GM12801 (cell line): ENCODE results near the gene DPRX.

Experiments
- CTCF ChIP-seq: IDR thresholded peaks from one replicate; pipeline ENCODE4 v1.5.1; 2011; ENCODE audit warnings: control low read depth; ENCODE audit not compliant: insufficient read length; ENCODE audit errors: extremely low read depth

Gene DPRX

GRCh38 chr19:53598361-53598760 lies 33.4 kb upstream of the DPRX start:
- no peak for TF ChIP-seq CTCF

- no peak for TF ChIP-seq CTCF
Measured at GRCh38 chr19:53600217-53600616, 31.6 kb upstream of the DPRX start.

- TF ChIP-seq CTCF, result no peak
Measured at GRCh38 chr19:53606031-53606430, 25.8 kb upstream of the DPRX start.

- no peak for TF ChIP-seq CTCF
Measured at GRCh38 chr19:53608381-53608780, 23.4 kb upstream of the DPRX start.

- TF ChIP-seq CTCF, result no peak
Measured at GRCh38 chr19:53612762-53613526, 18.9 kb upstream of the DPRX start.

GRCh38 chr19:53621885-53622740 lies 9.7 kb upstream of the DPRX start:
- TF ChIP-seq CTCF, result no peak

- TF ChIP-seq CTCF, result no peak
Measured at GRCh38 chr19:53624771-53625545, 6.8 kb upstream of the DPRX start.
